SJCRH30 (cell line): ENCODE measurements around the gene GRIP1. TPM values are rescaled to one million over a fixed set of nuclear protein-coding genes. Genes with fewer than 3 reads are reported as not detected.

Experiments
- DNase-seq, 2 experiments: peaks; one replicate each; pipeline ENCODE4 v3.0.0-alpha.2; 2015 to 2020
- H3K27ac ChIP-seq: fragments of 250-450 bp; sonication (Bioruptor Pico); 2 replicates; pipeline ENCODE4 v1.5.1; 2020; ENCODE audit warnings: mild to moderate bottlenecking, moderate library complexity
- H3K27me3 ChIP-seq: fragments of 250-450 bp; sonication (Bioruptor Pico); 2 replicates; pipeline ENCODE4 v1.5.1; 2020; ENCODE audit warnings: mild to moderate bottlenecking, moderate library complexity
- H3K36me3 ChIP-seq: fragments of 250-450 bp; sonication (Bioruptor Pico); 2 replicates; pipeline ENCODE4 v1.5.1; 2020; ENCODE audit warnings: mild to moderate bottlenecking, moderate library complexity
- H3K4me1 ChIP-seq: fragments of 250-450 bp; sonication (Bioruptor Pico); 2 replicates; pipeline ENCODE4 v1.5.1; 2020; ENCODE audit warnings: mild to moderate bottlenecking, moderate library complexity
- H3K4me3 ChIP-seq: fragments of 250-450 bp; sonication (Bioruptor Pico); 2 replicates; pipeline ENCODE4 v1.5.1; 2020; ENCODE audit warnings: mild to moderate bottlenecking, moderate library complexity
- H3K9me3 ChIP-seq: fragments of 250-450 bp; sonication (Bioruptor Pico); replicated peaks from 2 replicates; pipeline ENCODE4 v1.5.1; 2020; ENCODE audit warnings: mild to moderate bottlenecking, moderate library complexity
- total RNA-seq: library from RNA; depleted of rRNA; stranded (reverse); fragments of >200 nt; shearing (Covaris generic); gene quantifications from 2 replicates; pipeline ENCODE4 v1.2.3, GENCODE V29; 2014

GRIP1 gene
- total RNA-seq, 1 experiment from 2014 or later, result 8.2 TPM

- peak overlapping the region; percentile 82 for H3K4me3 ChIP-seq
- no peak for DNase-seq
- H3K36me3 ChIP-seq, result peaks cover 12% of the 10 kb centered on the region
- no peaks in the 10 kb centered on the region for H3K27me3 ChIP-seq
- H3K4me1 ChIP-seq, result peaks cover 6% of the 10 kb centered on the region; the same call in 1 of the 2 replicates
- peak overlapping the region; percentile 66 for H3K27ac ChIP-seq
- no peaks in the 10 kb centered on the region for H3K9me3 ChIP-seq
These were observed 376.1 kb downstream of the GRIP1 start for GRCh38 chr12:66302827-66303169.

GRCh38 chr12:66301944-66302826 lies 376.7 kb downstream of the GRIP1 start, which contains the start of gene HELB:
Gene HELB (plus strand): TSS chr12:66302493. CDS start chr12:66302604, 111 bp downstream.
- Histone ChIP-seq H3K27me3 (no peaks in the 10 kb centered on the region), H3K4me3 (peak within 1 kb of the TSS; percentile 82), H3K36me3 (peaks cover 11% of the 10 kb centered on the region), H3K4me1 (peaks cover 6% of the 10 kb centered on the region; the same call in 1 of the 2 replicates), H3K27ac (peak within 1 kb of the TSS; percentile 66), H3K9me3 (no peaks in the 10 kb centered on the region)
- DNase-seq, result peak; percentile 98

DNA sequence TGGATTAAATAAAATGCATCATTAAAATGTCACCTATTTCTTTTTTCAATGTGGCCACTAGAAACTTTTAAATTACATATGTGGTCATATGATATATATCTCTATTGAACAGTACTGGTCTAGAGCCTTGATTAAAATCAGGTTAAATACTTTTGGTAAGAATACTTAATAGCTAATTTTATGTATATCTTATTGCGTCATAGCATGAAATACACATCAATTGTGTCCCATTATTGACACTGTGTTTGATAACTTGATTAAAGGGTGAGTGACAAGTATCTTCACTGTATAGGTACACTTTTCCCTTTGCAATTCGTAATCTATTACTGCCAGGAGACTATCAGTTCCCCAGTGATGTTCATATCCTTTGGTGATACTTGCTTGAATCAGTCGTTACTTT lies 381.0 kb downstream of the GRIP1 start:
- Histone ChIP-seq H3K27ac (no peak overlapping the region), H3K27me3 (no peaks in the 10 kb centered on the region), H3K4me1 (no peaks in the 10 kb centered on the region), H3K4me3 (no peak overlapping the region), H3K36me3 (no peaks in the 10 kb centered on the region), H3K9me3 (no peaks in the 10 kb centered on the region)
- no peak for DNase-seq
